Measurements from ENCODE around the gene GPR143.

- TF ChIP-seq SIN3A (IDR thresholded peaks at IDR 0.05; ENCODE audit: borderline replicate concordance, insufficient read depth, low read length) = no peak
- no peak for TF ChIP-seq TAF1 (IDR thresholded peaks at IDR 0.05; ENCODE audit: borderline replicate concordance, insufficient read depth, low read length)
Measured at GRCh38 chrX:9707306-9708033, 58.2 kb downstream of the GPR143 start.

Data from PFSK-1 (cell line).